Loucy (cell line): Measurements from ENCODE around the gene ADISSP.

Source experiments
- EZH2phosphoT487 ChIP-seq: fragments of 200-600 bp; IDR thresholded peaks from 2 replicates; pipeline ENCODE4 v1.6.1; 2018; ENCODE audit warnings: antibody characterized with exemption, mild to moderate bottlenecking, moderate library complexity, borderline replicate concordance
- TF ChIP-seq, protein P1 (sequence below): fragments of 200-600 bp; sonication (generic); conservative IDR thresholded peaks from 2 replicates; pipeline ENCODE4 v1.5.1; 2014; ENCODE audit warnings: mild to moderate bottlenecking, antibody characterized with exemption, low read length

GRCh38 chr20:3801846-3802245 lies 34.3 kb upstream of the ADISSP start:
- TF ChIP-seq, protein P1, sequence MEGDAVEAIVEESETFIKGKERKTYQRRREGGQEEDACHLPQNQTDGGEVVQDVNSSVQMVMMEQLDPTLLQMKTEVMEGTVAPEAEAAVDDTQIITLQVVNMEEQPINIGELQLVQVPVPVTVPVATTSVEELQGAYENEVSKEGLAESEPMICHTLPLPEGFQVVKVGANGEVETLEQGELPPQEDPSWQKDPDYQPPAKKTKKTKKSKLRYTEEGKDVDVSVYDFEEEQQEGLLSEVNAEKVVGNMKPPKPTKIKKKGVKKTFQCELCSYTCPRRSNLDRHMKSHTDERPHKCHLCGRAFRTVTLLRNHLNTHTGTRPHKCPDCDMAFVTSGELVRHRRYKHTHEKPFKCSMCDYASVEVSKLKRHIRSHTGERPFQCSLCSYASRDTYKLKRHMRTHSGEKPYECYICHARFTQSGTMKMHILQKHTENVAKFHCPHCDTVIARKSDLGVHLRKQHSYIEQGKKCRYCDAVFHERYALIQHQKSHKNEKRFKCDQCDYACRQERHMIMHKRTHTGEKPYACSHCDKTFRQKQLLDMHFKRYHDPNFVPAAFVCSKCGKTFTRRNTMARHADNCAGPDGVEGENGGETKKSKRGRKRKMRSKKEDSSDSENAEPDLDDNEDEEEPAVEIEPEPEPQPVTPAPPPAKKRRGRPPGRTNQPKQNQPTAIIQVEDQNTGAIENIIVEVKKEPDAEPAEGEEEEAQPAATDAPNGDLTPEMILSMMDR = no peak
- TF ChIP-seq EZH2phosphoT487 = no peak
